Endothelial cell of umbilical vein (primary cell): Measurements from ENCODE around the gene DGKH. TPM values are rescaled to one million over a fixed set of nuclear protein-coding genes. Genes with fewer than 3 reads are reported as not detected.
A peak's percentile ranks its signal among the peaks of the same experiment; 100 is the strongest.

ENCODE experiments used
- BruUV-seq: library from RNA; stranded (reverse); fragments of 400-500 nt; replicated peaks from 2 replicates; lab custom pipeline; 2021; lab: Mats Ljungman, UMichigan
- CTCF ChIA-PET: fragments of 300-600, 350-600 bp; sonication (Branson Sonifier 250); formaldehyde crosslinking; loops from one replicate; lab custom pipeline; 2021; ENCODE audit warnings: antibody characterized with exemption, inconsistent platforms; lab: Charles Lee
- POLR2A ChIA-PET: fragments of 300-600, 350-600 bp; sonication (Branson Sonifier 250); formaldehyde crosslinking; loops from one replicate; lab custom pipeline; 2021; ENCODE audit warnings: antibody characterized with exemption, inconsistent platforms; lab: Charles Lee
- DNase-seq: peaks from one replicate; pipeline ENCODE4 v3.0.0-alpha.2; 2011; ENCODE audit warnings: low read depth, low spot score
- FAIRE-seq: peaks from 2 replicates; lab custom pipeline; 2011; peaks lifted over from hg19 to GRCh38; lab: Jason Lieb, UNC
- H2AFZ ChIP-seq: 2 replicates; pipeline ENCODE4 v1.6.0; 2012; ENCODE audit warnings: low read depth, low read length, control low read depth, inconsistent platforms
- H3K27ac ChIP-seq: 2 replicates; pipeline ENCODE4 v1.5.1; 2011; ENCODE audit warnings: low read depth, mild to moderate bottlenecking, control low read depth, low read length, moderate library complexity; ENCODE audit not compliant: insufficient read depth
- H3K27me3 ChIP-seq, 2 experiments: 2 replicates each; pipeline versions ENCODE4 v1.6.0 to v1.6.1; 2011; ENCODE audit warnings: low read length in 2 of 2, mixed read lengths in 1 of 2; ENCODE audit not compliant: control insufficient read depth in 2 of 2, insufficient read depth in 2 of 2
- H3K36me3 ChIP-seq, 2 experiments: 2 replicates in 1 of 2; 3 replicates in 1 of 2; pipeline ENCODE4 v1.5.1; 2011; ENCODE audit warnings: low read length in 2 of 2, mild to moderate bottlenecking in 1 of 2, moderate library complexity in 1 of 2; ENCODE audit not compliant: control insufficient read depth in 2 of 2, insufficient read depth in 2 of 2; ENCODE audit errors: extremely low read depth in 1 of 2
- H3K4me1 ChIP-seq: 3 replicates; pipeline ENCODE4 v1.5.1; 2011; ENCODE audit warnings: mild to moderate bottlenecking, low read length; ENCODE audit not compliant: control insufficient read depth, insufficient read depth; ENCODE audit errors: extremely low read depth
- H3K4me2 ChIP-seq: 2 replicates; pipeline ENCODE4 v1.6.1; 2011; ENCODE audit warnings: low read length, control low read depth, mixed read lengths; ENCODE audit not compliant: insufficient read depth
- H3K4me3 ChIP-seq, 3 experiments: fragments of 200-600 bp in 1 of 3; sonication (generic), shearing (Covaris generic) in 1 of 3; replicated peaks in 1 of 3; 2 replicates each; pipeline ENCODE4 v1.5.1; 2011 to 2016; ENCODE audit warnings: control low read depth in 3 of 3, low read length in 3 of 3, mild to moderate bottlenecking in 2 of 3, inconsistent platforms in 1 of 3, low read depth in 1 of 3, moderate library complexity in 1 of 3; ENCODE audit not compliant: insufficient read depth in 1 of 3
- H3K79me2 ChIP-seq: 2 replicates; pipeline ENCODE4 v1.6.0; 2012; ENCODE audit warnings: low read length, inconsistent platforms; ENCODE audit not compliant: control insufficient read depth, insufficient read depth
- H3K9ac ChIP-seq: replicated peaks from 2 replicates; pipeline ENCODE3; 2011; ENCODE audit warnings: low read length, control low read depth; ENCODE audit not compliant: insufficient read depth; ENCODE audit errors: extremely low read depth
- H3K9me1 ChIP-seq: replicated peaks from 3 replicates; pipeline ENCODE4 v1.6.0; 2011; ENCODE audit warnings: mild to moderate bottlenecking, low read length; ENCODE audit not compliant: control insufficient read depth, insufficient read depth; ENCODE audit errors: extremely low read depth
- H3K9me3 ChIP-seq: replicated peaks from 2 replicates; pipeline ENCODE4 v1.5.1; 2012; ENCODE audit warnings: low read length, inconsistent platforms; ENCODE audit not compliant: control insufficient read depth, insufficient read depth
- H4K20me1 ChIP-seq: replicated peaks from 2 replicates; pipeline ENCODE3; 2011; ENCODE audit warnings: mild to moderate bottlenecking, low read length; ENCODE audit not compliant: control insufficient read depth, insufficient read depth; ENCODE audit errors: extremely low read depth
- EZH2 ChIP-seq: IDR thresholded peaks from 2 replicates; pipeline ENCODE4 v1.6.1; 2012; ENCODE audit warnings: borderline replicate concordance, low read depth, mild to moderate bottlenecking, moderate library complexity, low read length, inconsistent platforms; ENCODE audit not compliant: severe bottlenecking
- FOS ChIP-seq: IDR thresholded peaks from 2 replicates; pipeline ENCODE4 v1.6.1; 2011; ENCODE audit warnings: mild to moderate bottlenecking, low read length, moderate library complexity, borderline replicate concordance; ENCODE audit not compliant: insufficient read depth
- GATA2 ChIP-seq: IDR thresholded peaks from 2 replicates; pipeline ENCODE4 v1.7.0; 2011; ENCODE audit warnings: low read depth, mild to moderate bottlenecking, moderate library complexity, mixed read lengths, low read length; ENCODE audit not compliant: insufficient read length, insufficient read depth
- JUN ChIP-seq: IDR thresholded peaks from 2 replicates; pipeline ENCODE4 v1.6.1; 2011; ENCODE audit warnings: borderline replicate concordance, low read depth; ENCODE audit not compliant: insufficient read length, insufficient read depth
- MYC ChIP-seq: IDR thresholded peaks from one replicate; pipeline ENCODE4 v1.6.1; 2011; ENCODE audit warnings: mild to moderate bottlenecking, low read depth, low read length
- POLR2A ChIP-seq: IDR thresholded peaks from 2 replicates; pipeline ENCODE4 v1.6.1; 2012; ENCODE audit warnings: low read depth, mild to moderate bottlenecking, control low read depth, low read length
- POLR2AphosphoS5 ChIP-seq: IDR thresholded peaks from 2 replicates; pipeline ENCODE4 v1.6.1; 2012; ENCODE audit warnings: low read depth, mild to moderate bottlenecking, control low read depth, low read length, moderate library complexity; ENCODE audit not compliant: insufficient read depth
- dilution Hi-C: fragments of 300-500 bp; cut with MboI; formaldehyde crosslinking; loops from one replicate; pipeline ENCODE4 v1.15.0; 2019; ENCODE audit warnings: low sequenced_read_pairs; ENCODE audit not compliant: extremely low pct_ligation_motif_present
- intact Hi-C: fragments of 100-400 bp; cut with micrococcal nuclease; formaldehyde crosslinking; loops from one replicate; pipeline ENCODE4 v1.10.0; 2022
- polyA plus RNA-seq, 4 experiments: library from polyadenylated mRNA; depleted of rRNA in 3 of 4; stranded (reverse) in 3 of 4; unstranded in 1 of 4; fragments of >200 nt; gene quantifications; 2 replicates each; pipeline versions ENCODE4 v1.2.1 to v1.2.3, GENCODE V29; 2011 to 2012; ENCODE audit warnings: missing spikeins in 1 of 4
- total RNA-seq: library from RNA; stranded (reverse); gene quantifications from 2 replicates; pipeline ENCODE4 v1.2.3, GENCODE V29; 2021
- TF ChIP-seq, protein P1 (sequence below), 2 donors: IDR thresholded peaks; 1 replicate in 1 of 2; 2 replicates in 1 of 2; pipeline ENCODE4 v1.5.1; 2011; ENCODE audit warnings: low read length in 2 of 2, mild to moderate bottlenecking in 2 of 2, moderate library complexity in 2 of 2, control low read depth in 1 of 2, inconsistent platforms in 1 of 2, low read depth in 1 of 2; ENCODE audit not compliant: insufficient read depth in 1 of 2; ENCODE audit errors: extremely low read depth in 1 of 2
- TF ChIP-seq, protein P2 (sequence below): IDR thresholded peaks from 2 replicates; pipeline ENCODE4 v1.6.1; 2011; ENCODE audit not compliant: insufficient read depth, insufficient read length

Gene DGKH
- total and polyA plus RNA-seq, 2 donors (not counting 3 experiments of a cell fraction or from before 2014, with no cell fraction given): 4.1 to 30.1 TPM

DNA sequence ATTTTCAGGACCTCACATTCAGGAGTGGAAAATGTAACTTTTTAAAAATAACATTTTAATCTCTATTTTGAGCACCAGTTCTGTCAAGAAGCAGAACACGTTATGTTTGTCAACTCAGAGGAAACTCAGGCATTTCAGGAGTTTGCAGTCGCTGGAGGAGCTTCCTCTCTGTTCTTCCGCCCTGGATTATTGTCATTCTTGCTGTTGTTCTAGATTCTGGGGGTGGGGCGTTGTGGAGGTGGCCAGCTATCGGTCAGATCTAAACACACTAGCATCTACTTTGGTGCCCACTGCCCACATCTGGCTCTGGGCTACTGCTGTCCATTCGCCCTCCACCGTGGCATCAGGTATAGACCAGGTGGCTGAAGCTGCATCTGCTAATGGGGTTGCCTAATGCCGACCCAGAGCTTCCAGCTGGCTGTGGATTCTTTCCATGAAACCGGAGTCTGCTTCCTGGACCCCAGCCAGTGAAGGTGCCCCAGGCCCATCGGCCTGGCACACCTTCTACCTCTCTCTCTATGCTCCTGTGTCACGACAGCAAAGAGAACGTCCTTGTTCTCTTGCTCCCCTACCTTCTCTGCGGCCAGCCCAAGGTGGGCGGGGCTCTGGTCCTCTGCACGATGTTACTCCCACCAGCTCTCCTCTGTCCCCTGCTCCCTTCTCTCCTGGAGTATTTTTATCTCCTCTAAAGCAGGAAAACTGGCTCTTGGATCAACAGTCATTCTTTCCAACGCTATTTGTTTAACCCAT lies 36.7 kb upstream of the DGKH start:
- CTCF ChIA-PET: interaction anchor here (1.2 to 2.2 kb wide), 3 partner anchors 15 to 343 kb away, joined by 4 to 10 read pairs (median 5); no protein-coding TSS in a partner anchor
- POLR2A ChIA-PET: no interaction called here
- intact Hi-C loops: no loop called here
- Histone ChIP-seq H3K27ac (no peak overlapping the region), H2AFZ (peak overlapping the region; percentile 89), H3K4me3 (no peak overlapping the region), H3K9me3 (no peaks in the 10 kb centered on the region), H4K20me1 (no peaks in the 10 kb centered on the region), H3K36me3 (no peaks in the 10 kb centered on the region), H3K4me1 (peaks cover 7% of the 10 kb centered on the region), H3K9me1 (no peaks in the 10 kb centered on the region), H3K79me2 (no peaks in the 10 kb centered on the region), H3K27me3 (peaks cover 0 to 1% of the 10 kb centered on the region in 2 experiments), H3K9ac (no peak overlapping the region), H3K4me2 (peak overlapping the region; percentile 18)
- TF ChIP-seq, protein P1, sequence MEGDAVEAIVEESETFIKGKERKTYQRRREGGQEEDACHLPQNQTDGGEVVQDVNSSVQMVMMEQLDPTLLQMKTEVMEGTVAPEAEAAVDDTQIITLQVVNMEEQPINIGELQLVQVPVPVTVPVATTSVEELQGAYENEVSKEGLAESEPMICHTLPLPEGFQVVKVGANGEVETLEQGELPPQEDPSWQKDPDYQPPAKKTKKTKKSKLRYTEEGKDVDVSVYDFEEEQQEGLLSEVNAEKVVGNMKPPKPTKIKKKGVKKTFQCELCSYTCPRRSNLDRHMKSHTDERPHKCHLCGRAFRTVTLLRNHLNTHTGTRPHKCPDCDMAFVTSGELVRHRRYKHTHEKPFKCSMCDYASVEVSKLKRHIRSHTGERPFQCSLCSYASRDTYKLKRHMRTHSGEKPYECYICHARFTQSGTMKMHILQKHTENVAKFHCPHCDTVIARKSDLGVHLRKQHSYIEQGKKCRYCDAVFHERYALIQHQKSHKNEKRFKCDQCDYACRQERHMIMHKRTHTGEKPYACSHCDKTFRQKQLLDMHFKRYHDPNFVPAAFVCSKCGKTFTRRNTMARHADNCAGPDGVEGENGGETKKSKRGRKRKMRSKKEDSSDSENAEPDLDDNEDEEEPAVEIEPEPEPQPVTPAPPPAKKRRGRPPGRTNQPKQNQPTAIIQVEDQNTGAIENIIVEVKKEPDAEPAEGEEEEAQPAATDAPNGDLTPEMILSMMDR (IDR thresholded peaks at IDR 0.05; ENCODE audit: extremely low read depth in 1 of 2, insufficient read depth in 1 of 2, low read depth in 1 of 2, low read length in 2 of 2): no peak
- TF ChIP-seq JUN: no peak
- TF ChIP-seq POLR2AphosphoS5: no peak
- TF ChIP-seq EZH2: no peak
- no peak for TF ChIP-seq GATA2
- no peak for TF ChIP-seq MYC
- no peak for TF ChIP-seq POLR2A
- TF ChIP-seq, protein P2, sequence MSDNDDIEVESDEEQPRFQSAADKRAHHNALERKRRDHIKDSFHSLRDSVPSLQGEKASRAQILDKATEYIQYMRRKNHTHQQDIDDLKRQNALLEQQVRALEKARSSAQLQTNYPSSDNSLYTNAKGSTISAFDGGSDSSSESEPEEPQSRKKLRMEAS: no peak
- TF ChIP-seq FOS: no peak
- dilution Hi-C loops: no loop called here
- FAIRE-seq (no peak), DNase-seq (peak; percentile 29)
- no TSS peak for BruUV-seq
